ENCODE results near the gene ZNF8. TPM values are rescaled to one million over a fixed set of nuclear protein-coding genes. Genes with fewer than 3 reads are reported as not detected.

The ZNF8 gene
- total and polyA plus RNA-seq, 2 of the 4 experiments (the other 2 are of a cell fraction): 2.1 to 3.9 TPM

DNA sequence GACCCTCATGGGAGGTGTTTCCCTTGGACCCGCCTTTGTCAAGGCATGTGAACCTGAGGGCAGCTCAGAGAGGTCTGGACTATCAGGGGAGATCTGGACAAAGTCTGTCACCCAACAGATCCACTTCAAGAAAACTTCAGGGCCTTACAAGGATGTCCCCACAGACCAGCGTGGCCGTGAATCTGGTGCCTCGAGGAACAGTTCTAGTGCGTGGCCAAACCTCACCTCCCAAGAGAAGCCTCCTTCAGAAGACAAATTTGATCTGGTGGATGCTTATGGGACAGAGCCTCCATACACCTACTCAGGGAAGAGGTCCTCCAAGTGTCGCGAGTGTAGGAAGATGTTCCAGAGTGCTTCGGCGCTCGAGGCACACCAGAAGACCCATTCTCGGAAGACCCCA, 59.6 kb downstream of the ZNF8 start:
- dilution Hi-C loops (cut with HindIII; ENCODE audit: low sequenced_read_pairs, unreplicated experiment) (no loop called here), intact Hi-C loops (cut with micrococcal nuclease) (no loop called here), in situ Hi-C loops (cut with MboI; ENCODE audit: low sequenced_read_pairs) (no loop called here)
- Histone ChIP-seq H3K27me3 (ENCODE audit: control insufficient read depth, insufficient read depth, low read length) (no peaks in the 10 kb centered on the region), H3K36me3 (ENCODE audit: control insufficient read depth, insufficient read depth, low read length) (peaks cover 47% of the 10 kb centered on the region), H3K56ac (ENCODE audit: extremely low read depth, insufficient read depth, low read length) (no peak overlapping the region), H3K27ac (ENCODE audit: insufficient read depth, low read length) (no peak overlapping the region), H3K4ac (ENCODE audit: low read depth, low read length) (no peak overlapping the region), H2AK5ac (ENCODE audit: low read depth, low read length) (no peak overlapping the region), H4K20me1 (ENCODE audit: insufficient read depth, low read length) (peaks cover 12% of the 10 kb centered on the region; the same call in 1 of the 2 replicates), H2BK20ac (ENCODE audit: low read depth, low read length) (no peak overlapping the region), H2AFZ (replicated peaks; ENCODE audit: low read length, poor library complexity) (no peak overlapping the region), H3K9ac (ENCODE audit: low read depth, low read length) (no peak overlapping the region), H3K9me3 (ENCODE audit: control insufficient read depth, insufficient read depth, low read length) (peaks cover 15% of the 10 kb centered on the region), H3K14ac (replicated peaks; ENCODE audit: low read depth, low read length) (no peak overlapping the region), H2BK120ac (ENCODE audit: low read depth, low read length) (no peak overlapping the region), H3K18ac (ENCODE audit: low read depth, low read length) (no peak overlapping the region), H3K4me2 (ENCODE audit: low read depth, low read length) (no peak overlapping the region), H3K79me1 (ENCODE audit: low read depth in 1 of 2, low read length in 2 of 2) (peaks cover 25 to 51% of the 10 kb centered on the region in 2 experiments), H3K4me3 (ENCODE audit: insufficient read depth, low read depth, low read length) (no peak overlapping the region), H3K9me1 (ENCODE audit: insufficient read depth, low read length) (peaks cover 10% of the 10 kb centered on the region; the same call in 1 of the 2 replicates), H4K5ac (ENCODE audit: low read depth, low read length) (no peak overlapping the region), H2BK15ac (ENCODE audit: low read depth, low read length) (no peak overlapping the region), H4K91ac (ENCODE audit: insufficient read depth, low read depth, low read length) (no peak overlapping the region), H3K4me1 (ENCODE audit: control insufficient read depth, insufficient read depth, low read length) (no peaks in the 10 kb centered on the region), H4K8ac (ENCODE audit: low read depth in 2 of 2, low read length in 2 of 2) (no peak overlapping the region), H2AK9ac (replicated peaks; ENCODE audit: low read depth, low read length, poor library complexity) (no peak overlapping the region), H3K23ac (ENCODE audit: low read depth, low read length) (no peak overlapping the region), H2BK5ac (ENCODE audit: low read depth, low read length, poor library complexity, severe bottlenecking) (no peak overlapping the region)
- ChIA-PET CTCF (no interaction called here), POLR2A (ENCODE audit: unreplicated experiment) (no interaction called here)
- WGBS, 2 experiments (ENCODE audit: extremely low coverage in 2 of 2, insufficient read length in 1 of 2): no CpG with 5 or more reads among the region's 11 CpGs
- no TSS peak for BruUV-seq (replicated peaks)
- TF ChIP-seq NFE2L2 (IDR thresholded peaks at IDR 0.05; ENCODE audit: low read depth, low read length): no peak
- TF ChIP-seq MAFK (IDR thresholded peaks at IDR 0.05; ENCODE audit: low read depth, low read length): no peak
- TF ChIP-seq RCOR1 (IDR thresholded peaks at IDR 0.05; ENCODE audit: insufficient replicate concordance, low read length): no peak
- TF ChIP-seq CHD1 (IDR thresholded peaks at IDR 0.05; ENCODE audit: low read depth, low read length): no peak
- TF ChIP-seq RFX5 (IDR thresholded peaks at IDR 0.05; ENCODE audit: low read depth, low read length): no peak
- TF ChIP-seq RAD21 (IDR thresholded peaks at IDR 0.05; ENCODE audit: low read length): no peak
- no peak for TF ChIP-seq BHLHE40 (IDR thresholded peaks at IDR 0.05; ENCODE audit: low read depth, low read length)
- TF ChIP-seq SMC3 (IDR thresholded peaks at IDR 0.05; ENCODE audit: low read depth, low read length): no peak
- ATAC-seq (ENCODE audit: low read depth) (no peak), DNase-seq (no peak)
